HepG2 (cell line): ENCODE results near the gene CYB5R2. TPM values are rescaled to one million over a fixed set of nuclear protein-coding genes. Genes with fewer than 3 reads are reported as not detected.

Experiments used
- ATAC-seq: fragments of 200-7000 bp; cut with Tn5 transposase; 3 replicates; pipeline ENCODE4 v1.9.1; 2020; ENCODE audit warnings: mild to moderate bottlenecking, moderate library complexity
- BruUV-seq: library from RNA; stranded (reverse); fragments of 400-500 nt; replicated peaks from 2 replicates; lab custom pipeline; 2021; lab: Mats Ljungman, UMichigan
- CTCF ChIA-PET: fragments of 300-600 bp; formaldehyde crosslinking; extraction: SDS; loops from one replicate; lab custom pipeline; 2021; ENCODE audit warnings: low total read pairs, inconsistent platforms, low intra/inter-chr PET ratio; lab: Yijun Ruan, JAX
- POLR2A ChIA-PET: fragments of 350-600 bp; sonication (Branson Sonifier 250); formaldehyde crosslinking; loops from one replicate; lab custom pipeline; 2020; ENCODE audit warnings: antibody characterized with exemption, inconsistent platforms; lab: Yijun Ruan, JAX
- DNase-seq: peaks from one replicate; pipeline ENCODE4 v3.0.0-alpha.2; 2015; ENCODE audit warnings: low spot score
- FAIRE-seq: peaks from 3 replicates; lab custom pipeline; 2011; peaks lifted over from hg19 to GRCh38; lab: Jason Lieb, UNC
- H2AFZ ChIP-seq: one replicate; pipeline ENCODE4 v1.6.1; 2011; ENCODE audit warnings: low read length, inconsistent platforms
- H3K27ac ChIP-seq: fragments of 300-600 bp; 3 replicates; pipeline ENCODE4 v1.8.0; 2011; ENCODE audit warnings: mixed run types, mild to moderate bottlenecking, mixed read lengths, low read length, inconsistent platforms; ENCODE audit not compliant: insufficient read depth; ENCODE audit errors: extremely low read length
- H3K27me3 ChIP-seq, 2 experiments: fragments of 200-600 bp in 1 of 2; 2 replicates in 1 of 2; 3 replicates in 1 of 2; pipeline versions ENCODE4 v1.6.0 to v1.8.0; 2011; ENCODE audit warnings: low read length in 2 of 2, mild to moderate bottlenecking in 2 of 2, moderate library complexity in 2 of 2, inconsistent platforms in 1 of 2; ENCODE audit not compliant: insufficient read depth in 2 of 2, control insufficient read depth in 1 of 2
- H3K36me3 ChIP-seq, 2 experiments: fragments of 200-600 bp in 1 of 2; replicated peaks in 1 of 2; 2 replicates in 1 of 2; 3 replicates in 1 of 2; pipeline versions ENCODE4 v1.5.1 to v1.8.0; 2011; ENCODE audit warnings: low read length in 2 of 2, inconsistent platforms in 1 of 2; ENCODE audit not compliant: insufficient read depth in 2 of 2, control insufficient read depth in 1 of 2
- H3K4me1 ChIP-seq: 2 replicates; pipeline ENCODE4 v1.5.1; 2012; ENCODE audit warnings: low read length, inconsistent platforms; ENCODE audit not compliant: insufficient read depth
- H3K4me2 ChIP-seq: 2 replicates; pipeline ENCODE4 v1.6.0; 2011; ENCODE audit warnings: low read depth, low read length, inconsistent platforms
- H3K4me3 ChIP-seq, 3 experiments: fragments of 200-600 bp in 1 of 3; sonication (generic), shearing (Covaris generic) in 1 of 3; replicated peaks in 1 of 3; 2 replicates each; pipeline ENCODE4 v1.5.1; 2011 to 2016; ENCODE audit warnings: low read length in 3 of 3, inconsistent platforms in 2 of 3, low read depth in 2 of 3, mild to moderate bottlenecking in 2 of 3, control low read depth in 1 of 3, mixed read lengths in 1 of 3; ENCODE audit not compliant: insufficient read depth in 1 of 3
- H3K79me2 ChIP-seq: one replicate; pipeline ENCODE4 v1.6.1; 2011; ENCODE audit warnings: low read length, inconsistent platforms; ENCODE audit not compliant: insufficient read depth
- H3K9ac ChIP-seq: 2 replicates; pipeline ENCODE4 v1.6.0; 2011; ENCODE audit warnings: mild to moderate bottlenecking, low read depth, low read length, inconsistent platforms; ENCODE audit not compliant: insufficient read depth
- H3K9me3 ChIP-seq: 2 replicates; pipeline ENCODE4 v1.5.1; 2012; ENCODE audit warnings: mild to moderate bottlenecking, low read length
- H4K20me1 ChIP-seq: 2 replicates; pipeline ENCODE4 v1.6.0; 2011; ENCODE audit warnings: inconsistent platforms, mild to moderate bottlenecking, low read length, moderate library complexity; ENCODE audit not compliant: insufficient read depth
- DRAP1 ChIP-seq: IDR thresholded peaks from 2 replicates; pipeline ENCODE4 v1.6.1; 2016; ENCODE audit warnings: missing genetic modification reagents, missing compliant biosample characterization
- EEA1 ChIP-seq: sonication (generic); formaldehyde crosslinking; IDR thresholded peaks from 2 replicates; pipeline ENCODE4 v1.5.1; 2020; ENCODE audit warnings: mild to moderate bottlenecking, missing genetic modification reagents, borderline replicate concordance
- GLI4 ChIP-seq: sonication (generic); formaldehyde crosslinking; IDR thresholded peaks from 2 replicates; pipeline ENCODE4 v1.5.1; 2020; ENCODE audit warnings: missing genetic modification reagents, mild to moderate bottlenecking, moderate library complexity, borderline replicate concordance
- HNF4A ChIP-seq: sonication (generic); formaldehyde crosslinking; IDR thresholded peaks from 2 replicates; pipeline ENCODE4 v1.4.0; 2020; ENCODE audit warnings: missing genetic modification reagents
- KDM2A ChIP-seq: sonication (generic); formaldehyde crosslinking; IDR thresholded peaks from 2 replicates; pipeline ENCODE4 v1.4.0; 2020; ENCODE audit warnings: low read depth, missing genetic modification reagents, borderline replicate concordance
- MBNL3 ChIP-seq: fragments of 250-450 bp; sonication (Bioruptor Pico); conservative IDR thresholded peaks from 2 replicates; pipeline ENCODE4 v1.8.0; 2022; ENCODE audit warnings: mild to moderate bottlenecking, inconsistent platforms
- MZF1 ChIP-seq: sonication (generic); formaldehyde crosslinking; IDR thresholded peaks from 2 replicates; pipeline ENCODE4 v1.8.1; 2023; ENCODE audit warnings: mild to moderate bottlenecking, missing genetic modification reagents, borderline replicate concordance
- ONECUT2 ChIP-seq: sonication (generic); formaldehyde crosslinking; IDR thresholded peaks from 2 replicates; pipeline ENCODE4 v1.4.0; 2020; ENCODE audit warnings: missing genetic modification reagents
- ZMYM4 ChIP-seq: sonication (generic); formaldehyde crosslinking; IDR thresholded peaks from 2 replicates; pipeline ENCODE4 v1.8.1; 2023; ENCODE audit warnings: mild to moderate bottlenecking, missing genetic modification reagents
- ZNF124 ChIP-seq: sonication (generic); formaldehyde crosslinking; IDR thresholded peaks from 2 replicates; pipeline ENCODE4 v1.4.0; 2020; ENCODE audit warnings: missing genetic modification reagents
- ZNF274 ChIP-seq: sonication (generic); formaldehyde crosslinking; IDR thresholded peaks from 2 replicates; pipeline ENCODE4 v1.5.1; 2020; ENCODE audit warnings: mild to moderate bottlenecking, missing genetic modification reagents
- ZNF460 ChIP-seq: sonication (generic); formaldehyde crosslinking; IDR thresholded peaks from 2 replicates; pipeline ENCODE4 v1.5.1; 2020; ENCODE audit warnings: missing genetic modification reagents, mild to moderate bottlenecking, borderline replicate concordance
- WGBS: methylation state at CpG from one replicate; pipeline ENCODE4 v1.1.6; 2017; ENCODE audit warnings: low lambda C conversion rate; 5-methylcytosine and 5-hydroxymethylcytosine counted together
- in situ Hi-C: cut with HindIII; loops from 2 replicates; pipeline ENCODE4 v1.10.0; 2017; ENCODE audit warnings: low pct_unique_long_range_greater_than_20kb; ENCODE audit not compliant: extremely low pct_ligation_motif_present
- intact Hi-C: fragments of 100-400 bp; cut with micrococcal nuclease; formaldehyde crosslinking; loops from one replicate; pipeline ENCODE4 v1.10.0; 2022; ENCODE audit not compliant: unreplicated experiment
- polyA plus RNA-seq, 8 experiments: library from polyadenylated mRNA; depleted of rRNA in 3 of 8; stranded (reverse) in 7 of 8; unstranded in 1 of 8; fragments of >200 nt; fragmentation: Illumina TruSeq in 4 of 8; extraction: Trizol in 4 of 8; gene quantifications; 2 replicates each; pipeline versions ENCODE4 v1.2.1 to v1.2.3, GENCODE V29; 2011 to 2016; ENCODE audit warnings: low read depth in 4 of 8, missing spikeins in 1 of 8, mixed read lengths in 1 of 8; ENCODE audit not compliant: insufficient read depth in 1 of 8
- total RNA-seq, 5 experiments: library from RNA; depleted of rRNA; stranded (reverse); fragments of >200 nt; fragmentation: Illumina TruSeq; extraction: Trizol; gene quantifications; 2 replicates each; pipeline ENCODE4 v1.2.3, GENCODE V29; 2016; ENCODE audit warnings: low read depth in 1 of 5
- TF ChIP-seq, protein P1 (sequence below): fragments of 450-650 bp; IDR thresholded peaks from 2 replicates; pipeline ENCODE4 v1.6.1; 2016
- TF ChIP-seq, protein P2 (sequence below): sonication (generic); formaldehyde crosslinking; IDR thresholded peaks from 2 replicates; pipeline ENCODE4 v1.4.0; 2020; ENCODE audit warnings: mild to moderate bottlenecking, missing genetic modification reagents
- TF ChIP-seq, protein P3 (sequence below): sonication (generic); formaldehyde crosslinking; IDR thresholded peaks from 2 replicates; pipeline ENCODE4 v1.8.0; 2022; ENCODE audit warnings: mild to moderate bottlenecking, missing genetic modification reagents, borderline replicate concordance
- TF ChIP-seq, protein P4 (sequence below): sonication (generic); formaldehyde crosslinking; IDR thresholded peaks from 2 replicates; pipeline ENCODE4 v1.4.0; 2020; ENCODE audit warnings: missing genetic modification reagents

CYB5R2 gene
- total and polyA plus RNA-seq, 2 of the 13 experiments (the other 11 are each of a cell fraction or from before 2014, with no cell fraction given): 0.40 to 0.51 TPM

DNA sequence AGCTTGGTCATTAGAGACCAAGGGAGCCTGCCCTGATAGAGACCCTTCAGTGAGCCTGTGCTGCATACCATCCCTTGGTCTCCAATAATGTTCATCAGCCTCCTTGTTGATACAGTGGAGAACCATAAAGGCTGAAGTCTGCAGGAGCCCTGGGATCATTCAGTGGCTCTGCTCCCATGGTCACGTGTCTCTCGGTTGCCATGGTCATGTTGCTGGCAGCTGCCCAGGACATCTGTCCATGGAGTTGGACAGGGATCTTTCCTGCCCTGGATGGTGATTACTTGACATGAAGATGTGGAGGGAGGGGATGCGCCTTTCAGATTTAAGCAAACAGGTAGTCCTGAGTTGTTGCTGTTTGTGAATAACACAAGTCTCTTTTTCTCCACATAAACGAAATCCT is 38.2 kb downstream of the CYB5R2 start:
- in situ Hi-C loops: no loop called here
- POLR2A ChIA-PET: no interaction called here
- H2AFZ ChIP-seq: no peak overlapping the region
- intact Hi-C loops: no loop called here
- 96% methylated on average over 4 of the region's 4 CpGs for WGBS
- TF ChIP-seq GLI4 (CRISPR knock-in tag): no peak
- TF ChIP-seq ZNF274 (CRISPR knock-in tag): no peak
- TF ChIP-seq, protein P1, sequence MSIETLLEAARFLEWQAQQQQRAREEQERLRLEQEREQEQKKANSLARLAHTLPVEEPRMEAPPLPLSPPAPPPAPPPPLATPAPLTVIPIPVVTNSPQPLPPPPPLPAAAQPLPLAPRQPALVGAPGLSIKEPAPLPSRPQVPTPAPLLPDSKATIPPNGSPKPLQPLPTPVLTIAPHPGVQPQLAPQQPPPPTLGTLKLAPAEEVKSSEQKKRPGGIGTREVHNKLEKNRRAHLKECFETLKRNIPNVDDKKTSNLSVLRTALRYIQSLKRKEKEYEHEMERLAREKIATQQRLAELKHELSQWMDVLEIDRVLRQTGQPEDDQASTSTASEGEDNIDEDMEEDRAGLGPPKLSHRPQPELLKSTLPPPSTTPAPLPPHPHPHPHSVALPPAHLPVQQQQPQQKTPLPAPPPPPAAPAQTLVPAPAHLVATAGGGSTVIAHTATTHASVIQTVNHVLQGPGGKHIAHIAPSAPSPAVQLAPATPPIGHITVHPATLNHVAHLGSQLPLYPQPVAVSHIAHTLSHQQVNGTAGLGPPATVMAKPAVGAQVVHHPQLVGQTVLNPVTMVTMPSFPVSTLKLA: no peak
- no peak for TF ChIP-seq HNF4A
- no peak for TF ChIP-seq DRAP1 (CRISPR knock-in tag)
- TF ChIP-seq, protein P2, sequence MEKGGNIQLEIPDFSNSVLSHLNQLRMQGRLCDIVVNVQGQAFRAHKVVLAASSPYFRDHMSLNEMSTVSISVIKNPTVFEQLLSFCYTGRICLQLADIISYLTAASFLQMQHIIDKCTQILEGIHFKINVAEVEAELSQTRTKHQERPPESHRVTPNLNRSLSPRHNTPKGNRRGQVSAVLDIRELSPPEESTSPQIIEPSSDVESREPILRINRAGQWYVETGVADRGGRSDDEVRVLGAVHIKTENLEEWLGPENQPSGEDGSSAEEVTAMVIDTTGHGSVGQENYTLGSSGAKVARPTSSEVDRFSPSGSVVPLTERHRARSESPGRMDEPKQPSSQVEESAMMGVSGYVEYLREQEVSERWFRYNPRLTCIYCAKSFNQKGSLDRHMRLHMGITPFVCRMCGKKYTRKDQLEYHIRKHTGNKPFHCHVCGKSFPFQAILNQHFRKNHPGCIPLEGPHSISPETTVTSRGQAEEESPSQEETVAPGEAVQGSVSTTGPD: no peak
- TF ChIP-seq ONECUT2 (CRISPR knock-in tag): no peak
- no peak for TF ChIP-seq ZNF124 (CRISPR knock-in tag)
- TF ChIP-seq EEA1: no peak
- TF ChIP-seq, protein P3, sequence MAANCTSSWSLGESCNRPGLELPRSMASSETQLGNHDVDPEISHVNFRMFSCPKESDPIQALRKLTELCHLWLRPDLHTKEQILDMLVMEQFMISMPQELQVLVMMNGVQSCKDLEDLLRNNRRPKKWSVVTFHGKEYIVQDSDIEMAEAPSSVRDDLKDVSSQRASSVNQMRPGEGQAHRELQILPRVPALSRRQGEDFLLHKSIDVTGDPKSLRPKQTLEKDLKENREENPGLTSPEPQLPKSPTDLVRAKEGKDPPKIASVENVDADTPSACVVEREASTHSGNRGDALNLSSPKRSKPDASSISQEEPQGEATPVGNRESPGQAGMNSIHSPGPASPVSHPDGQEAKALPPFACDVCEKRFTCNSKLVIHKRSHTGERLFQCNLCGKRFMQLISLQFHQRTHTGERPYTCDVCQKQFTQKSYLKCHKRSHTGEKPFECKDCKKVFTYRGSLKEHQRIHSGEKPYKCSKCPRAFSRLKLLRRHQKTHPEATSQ (CRISPR knock-in tag): no peak
- TF ChIP-seq, protein P4, sequence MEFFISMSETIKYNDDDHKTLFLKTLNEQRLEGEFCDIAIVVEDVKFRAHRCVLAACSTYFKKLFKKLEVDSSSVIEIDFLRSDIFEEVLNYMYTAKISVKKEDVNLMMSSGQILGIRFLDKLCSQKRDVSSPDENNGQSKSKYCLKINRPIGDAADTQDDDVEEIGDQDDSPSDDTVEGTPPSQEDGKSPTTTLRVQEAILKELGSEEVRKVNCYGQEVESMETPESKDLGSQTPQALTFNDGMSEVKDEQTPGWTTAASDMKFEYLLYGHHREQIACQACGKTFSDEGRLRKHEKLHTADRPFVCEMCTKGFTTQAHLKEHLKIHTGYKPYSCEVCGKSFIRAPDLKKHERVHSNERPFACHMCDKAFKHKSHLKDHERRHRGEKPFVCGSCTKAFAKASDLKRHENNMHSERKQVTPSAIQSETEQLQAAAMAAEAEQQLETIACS: no peak
- TF ChIP-seq KDM2A: no peak
- no peak for TF ChIP-seq MBNL3
- no peak for TF ChIP-seq ZNF460 (CRISPR knock-in tag)
- TF ChIP-seq ZMYM4 (CRISPR knock-in tag): no peak
- TF ChIP-seq MZF1 (CRISPR knock-in tag): no peak
- TF ChIP-seq, all 625 proteins: peak for 0
- peaks cover 12% of the 10 kb centered on the region for H3K4me1 ChIP-seq
- CTCF ChIA-PET: no interaction called here
- H3K4me3 ChIP-seq: no peak overlapping the region
- H3K4me2 ChIP-seq: no peak overlapping the region
- no peaks in the 10 kb centered on the region for H3K27me3 ChIP-seq
- no peak overlapping the region for H3K27ac ChIP-seq
- H3K9me3 ChIP-seq: no peaks in the 10 kb centered on the region
- no TSS peak for BruUV-seq
- H3K79me2 ChIP-seq: no peaks in the 10 kb centered on the region
- DNase-seq: no peak
- ATAC-seq: no peak
- H4K20me1 ChIP-seq: no peaks in the 10 kb centered on the region
- FAIRE-seq: no peak
- H3K36me3 ChIP-seq: peaks cover 25 to 91% of the 10 kb centered on the region in 2 experiments
- no peak overlapping the region for H3K9ac ChIP-seq
